Neural cell (in vitro differentiated cells): Measurements from ENCODE around the gene SRGAP3.

Experiments
- CTCF ChIP-seq: fragments of 450-650 bp; IDR thresholded peaks from 2 replicates; pipeline ENCODE4 v1.5.1; 2014; ENCODE audit warnings: antibody characterized with exemption, mild to moderate bottlenecking, moderate library complexity; ENCODE audit not compliant: poor library complexity, severe bottlenecking
- EP300 ChIP-seq: fragments of 450-650 bp; conservative IDR thresholded peaks from 2 replicates; pipeline ENCODE4 v1.6.1; 2014; ENCODE audit warnings: antibody characterized with exemption, mild to moderate bottlenecking, moderate library complexity; ENCODE audit not compliant: poor library complexity, severe bottlenecking
- EZH2 ChIP-seq: fragments of 200-600, 300-800 bp; shearing (Covaris generic), sonication (generic); IDR thresholded peaks from 2 replicates; pipeline ENCODE4 v1.6.1; 2014; ENCODE audit warnings: antibody characterized with exemption, low read length, borderline replicate concordance, mild to moderate bottlenecking; ENCODE audit not compliant: insufficient read depth, poor library complexity, severe bottlenecking
- MXI1 ChIP-seq: fragments of 450-650 bp; conservative IDR thresholded peaks from 2 replicates; pipeline ENCODE4 v1.6.1; 2014; ENCODE audit warnings: antibody characterized with exemption, mild to moderate bottlenecking; ENCODE audit not compliant: poor library complexity, severe bottlenecking
- POLR2AphosphoS5 ChIP-seq: IDR thresholded peaks from 2 replicates; pipeline ENCODE4 v1.6.1; 2012
- RAD21 ChIP-seq: fragments of 450-650 bp; conservative IDR thresholded peaks from 2 replicates; pipeline ENCODE4 v1.6.1; 2014; ENCODE audit warnings: antibody characterized with exemption, mild to moderate bottlenecking, moderate library complexity
- SMC3 ChIP-seq: fragments of 450-650 bp; conservative IDR thresholded peaks from 2 replicates; pipeline ENCODE4 v1.6.1; 2014; ENCODE audit warnings: antibody characterized with exemption, mild to moderate bottlenecking, moderate library complexity; ENCODE audit not compliant: poor library complexity
- TAF1 ChIP-seq: IDR thresholded peaks from 2 replicates; pipeline ENCODE4 v1.6.1; 2012; ENCODE audit warnings: low read depth
- TF ChIP-seq, protein P1 (sequence below): IDR thresholded peaks from 2 replicates; pipeline ENCODE4 v1.6.1; 2012; ENCODE audit warnings: borderline replicate concordance

DNA sequence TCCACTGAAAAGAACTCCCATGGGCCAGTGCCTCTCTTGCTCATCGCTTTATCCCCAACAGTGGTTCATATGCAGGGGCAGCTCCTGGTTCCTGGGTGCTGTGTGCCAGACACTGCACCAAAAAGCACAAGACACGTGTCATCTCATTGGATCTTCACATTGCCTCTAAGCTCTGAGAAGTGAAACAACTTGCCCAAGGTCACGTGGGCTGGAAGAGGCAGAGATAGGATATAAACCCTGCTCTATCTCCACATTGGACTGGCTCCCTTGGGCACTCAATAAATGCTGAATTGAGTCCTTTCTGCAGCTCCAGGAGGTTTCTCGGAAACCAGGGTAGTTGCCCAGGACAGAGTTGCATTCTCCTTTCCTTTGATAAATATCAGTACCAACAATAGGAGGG lies 88.1 kb downstream of the SRGAP3 start:
- no peak for TF ChIP-seq MXI1
- no peak for TF ChIP-seq RAD21
- TF ChIP-seq CTCF = no peak
- no peak for TF ChIP-seq TAF1
- no peak for TF ChIP-seq EZH2
- no peak for TF ChIP-seq POLR2AphosphoS5
- TF ChIP-seq EP300 = no peak
- no peak for TF ChIP-seq SMC3
- TF ChIP-seq, protein P1, sequence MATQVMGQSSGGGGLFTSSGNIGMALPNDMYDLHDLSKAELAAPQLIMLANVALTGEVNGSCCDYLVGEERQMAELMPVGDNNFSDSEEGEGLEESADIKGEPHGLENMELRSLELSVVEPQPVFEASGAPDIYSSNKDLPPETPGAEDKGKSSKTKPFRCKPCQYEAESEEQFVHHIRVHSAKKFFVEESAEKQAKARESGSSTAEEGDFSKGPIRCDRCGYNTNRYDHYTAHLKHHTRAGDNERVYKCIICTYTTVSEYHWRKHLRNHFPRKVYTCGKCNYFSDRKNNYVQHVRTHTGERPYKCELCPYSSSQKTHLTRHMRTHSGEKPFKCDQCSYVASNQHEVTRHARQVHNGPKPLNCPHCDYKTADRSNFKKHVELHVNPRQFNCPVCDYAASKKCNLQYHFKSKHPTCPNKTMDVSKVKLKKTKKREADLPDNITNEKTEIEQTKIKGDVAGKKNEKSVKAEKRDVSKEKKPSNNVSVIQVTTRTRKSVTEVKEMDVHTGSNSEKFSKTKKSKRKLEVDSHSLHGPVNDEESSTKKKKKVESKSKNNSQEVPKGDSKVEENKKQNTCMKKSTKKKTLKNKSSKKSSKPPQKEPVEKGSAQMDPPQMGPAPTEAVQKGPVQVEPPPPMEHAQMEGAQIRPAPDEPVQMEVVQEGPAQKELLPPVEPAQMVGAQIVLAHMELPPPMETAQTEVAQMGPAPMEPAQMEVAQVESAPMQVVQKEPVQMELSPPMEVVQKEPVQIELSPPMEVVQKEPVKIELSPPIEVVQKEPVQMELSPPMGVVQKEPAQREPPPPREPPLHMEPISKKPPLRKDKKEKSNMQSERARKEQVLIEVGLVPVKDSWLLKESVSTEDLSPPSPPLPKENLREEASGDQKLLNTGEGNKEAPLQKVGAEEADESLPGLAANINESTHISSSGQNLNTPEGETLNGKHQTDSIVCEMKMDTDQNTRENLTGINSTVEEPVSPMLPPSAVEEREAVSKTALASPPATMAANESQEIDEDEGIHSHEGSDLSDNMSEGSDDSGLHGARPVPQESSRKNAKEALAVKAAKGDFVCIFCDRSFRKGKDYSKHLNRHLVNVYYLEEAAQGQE = no peak
